ENCODE results near the gene MALAT1.

The MALAT1 gene

DNA sequence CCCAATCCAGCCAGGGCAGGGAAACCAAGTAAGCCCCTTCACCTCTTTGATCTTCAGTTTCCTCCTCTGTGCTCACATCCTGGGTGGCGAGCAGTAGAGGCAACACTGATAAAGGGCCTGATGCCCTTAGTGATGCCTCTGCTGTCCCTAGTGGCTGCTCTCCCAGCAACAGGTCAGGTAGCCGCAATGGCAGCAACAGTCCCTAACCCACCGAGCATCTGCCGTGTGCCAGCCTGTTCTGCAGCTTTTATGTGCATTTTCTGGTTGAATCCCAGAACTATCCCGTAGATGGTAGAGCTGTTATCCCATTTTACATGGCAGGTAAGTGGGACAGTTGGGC lies 31.3 kb downstream of the MALAT1 start:
- no peaks in the 10 kb centered on the region for H3K27me3 Mint-ChIP-seq (ENCODE audit: low read depth, poor library complexity)
- no peak overlapping the region for H3K4me3 Mint-ChIP-seq
- peaks cover 35% of the 10 kb centered on the region for H3K4me1 Mint-ChIP-seq
- H3K36me3 Mint-ChIP-seq (ENCODE audit: low read depth), result peaks cover 34% of the 10 kb centered on the region
- H3K27ac Mint-ChIP-seq, result no peak overlapping the region
- DNase-seq, result no peak
- no peaks in the 10 kb centered on the region for H3K9me3 Mint-ChIP-seq
- TF ChIP-seq, protein P1, sequence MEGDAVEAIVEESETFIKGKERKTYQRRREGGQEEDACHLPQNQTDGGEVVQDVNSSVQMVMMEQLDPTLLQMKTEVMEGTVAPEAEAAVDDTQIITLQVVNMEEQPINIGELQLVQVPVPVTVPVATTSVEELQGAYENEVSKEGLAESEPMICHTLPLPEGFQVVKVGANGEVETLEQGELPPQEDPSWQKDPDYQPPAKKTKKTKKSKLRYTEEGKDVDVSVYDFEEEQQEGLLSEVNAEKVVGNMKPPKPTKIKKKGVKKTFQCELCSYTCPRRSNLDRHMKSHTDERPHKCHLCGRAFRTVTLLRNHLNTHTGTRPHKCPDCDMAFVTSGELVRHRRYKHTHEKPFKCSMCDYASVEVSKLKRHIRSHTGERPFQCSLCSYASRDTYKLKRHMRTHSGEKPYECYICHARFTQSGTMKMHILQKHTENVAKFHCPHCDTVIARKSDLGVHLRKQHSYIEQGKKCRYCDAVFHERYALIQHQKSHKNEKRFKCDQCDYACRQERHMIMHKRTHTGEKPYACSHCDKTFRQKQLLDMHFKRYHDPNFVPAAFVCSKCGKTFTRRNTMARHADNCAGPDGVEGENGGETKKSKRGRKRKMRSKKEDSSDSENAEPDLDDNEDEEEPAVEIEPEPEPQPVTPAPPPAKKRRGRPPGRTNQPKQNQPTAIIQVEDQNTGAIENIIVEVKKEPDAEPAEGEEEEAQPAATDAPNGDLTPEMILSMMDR (IDR thresholded peaks at IDR 0.05), result no peak

GRCh38 chr11:65532388-65533064 lies 33.7 kb downstream of the MALAT1 start:
- Mint-ChIP-seq H3K9me3 (no peaks in the 10 kb centered on the region), H3K27me3 (ENCODE audit: low read depth, poor library complexity) (peaks cover 5% of the 10 kb centered on the region), H3K4me1 (peaks cover 27% of the 10 kb centered on the region), H3K4me3 (no peak overlapping the region), H3K36me3 (ENCODE audit: low read depth) (peaks cover 43% of the 10 kb centered on the region), H3K27ac (no peak overlapping the region)
- DNase-seq, result no peak
- TF ChIP-seq, protein P1 (IDR thresholded peaks at IDR 0.05), result no peak

- H3K36me3 Mint-ChIP-seq (ENCODE audit: low read depth), result peaks cover 42% of the 10 kb centered on the region
- TF ChIP-seq, protein P1 (IDR thresholded peaks at IDR 0.05), result no peak
- H3K4me1 Mint-ChIP-seq, result peaks cover 7% of the 10 kb centered on the region
- DNase-seq, result no peak
- no peak overlapping the region for H3K27ac Mint-ChIP-seq
- no peak overlapping the region for H3K4me3 Mint-ChIP-seq
- H3K27me3 Mint-ChIP-seq (ENCODE audit: low read depth, poor library complexity), result peaks cover 27% of the 10 kb centered on the region
- H3K9me3 Mint-ChIP-seq, result no peaks in the 10 kb centered on the region
These were observed 36.3 kb downstream of the MALAT1 start for GRCh38 chr11:65535102-65535501.

- H3K9me3 Mint-ChIP-seq, result no peaks in the 10 kb centered on the region
- peaks cover 9% of the 10 kb centered on the region for H3K4me1 Mint-ChIP-seq
- H3K27ac Mint-ChIP-seq, result no peak overlapping the region
- no peak for DNase-seq
- H3K27me3 Mint-ChIP-seq (ENCODE audit: low read depth, poor library complexity), result peaks cover 42% of the 10 kb centered on the region
- TF ChIP-seq, protein P1 (IDR thresholded peaks at IDR 0.05), result no peak
- no peak overlapping the region for H3K4me3 Mint-ChIP-seq
- peaks cover 30% of the 10 kb centered on the region for H3K36me3 Mint-ChIP-seq (ENCODE audit: low read depth)
These were observed 37.8 kb downstream of the MALAT1 start for GRCh38 chr11:65536412-65537295.

DNA sequence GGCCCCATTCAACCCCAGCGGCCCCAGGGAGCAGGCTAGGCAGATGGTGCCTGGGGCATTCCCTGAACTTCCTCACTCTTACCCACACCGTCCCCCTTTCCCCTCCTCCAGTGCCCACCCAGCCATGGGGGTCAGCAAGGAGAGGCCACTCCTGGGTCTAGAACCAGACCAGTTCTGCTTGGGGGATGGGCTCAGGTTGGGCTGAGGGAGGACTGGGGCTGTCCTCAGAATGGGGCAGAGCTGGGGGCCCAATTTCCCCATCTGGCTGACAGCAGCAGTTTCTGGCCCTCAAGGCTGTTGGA lies 38.4 kb downstream of the MALAT1 start:
- Mint-ChIP-seq H3K4me1 (peaks cover 15% of the 10 kb centered on the region), H3K27me3 (ENCODE audit: low read depth, poor library complexity) (peaks cover 47% of the 10 kb centered on the region), H3K27ac (no peak overlapping the region), H3K36me3 (ENCODE audit: low read depth) (peaks cover 28% of the 10 kb centered on the region), H3K9me3 (no peaks in the 10 kb centered on the region), H3K4me3 (peak overlapping the region; percentile 47)
- TF ChIP-seq, protein P1 (IDR thresholded peaks at IDR 0.05), result no peak
- no peak for DNase-seq

Measured in nephron progenitor cell (in vitro differentiated cells).